ENCODE results near the gene ADAMTS10. TPM values are rescaled to one million over a fixed set of nuclear protein-coding genes. Genes with fewer than 3 reads are reported as not detected.
A peak's percentile ranks its signal among the peaks of the same experiment; 100 is the strongest.

Gene ADAMTS10
- total and polyA plus RNA-seq, 2 of the 13 experiments (the other 11 are each of a cell fraction or from before 2014, with no cell fraction given): 0.49 to 1.7 TPM

DNA sequence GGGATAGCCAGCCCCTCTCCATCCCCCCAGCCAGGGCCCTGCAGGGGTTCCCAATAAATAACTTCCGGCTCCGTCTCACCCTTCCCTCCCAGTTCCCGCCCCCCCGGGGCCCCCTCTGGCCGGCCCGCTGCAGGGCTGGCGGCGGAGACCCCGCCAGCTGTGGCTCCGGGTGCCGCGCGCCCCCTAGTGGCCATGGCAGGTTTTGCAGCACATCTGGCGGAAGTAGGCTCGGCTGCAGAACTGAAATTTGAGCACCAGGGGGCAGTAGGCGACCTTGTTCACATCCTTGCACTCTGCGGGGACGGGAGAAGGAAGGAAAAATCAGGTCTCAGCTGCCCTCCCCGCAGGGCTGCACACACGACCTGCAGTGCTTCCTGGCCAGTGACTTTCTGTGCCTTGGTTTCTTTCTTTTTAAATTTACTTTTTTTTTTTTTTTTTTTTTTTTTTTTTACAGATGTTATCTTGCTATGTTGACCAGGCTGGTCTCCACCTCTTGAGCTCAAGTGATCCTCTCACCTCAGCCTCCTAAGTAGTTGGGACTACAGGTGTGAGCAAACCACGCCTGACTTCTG is 29.7 kb downstream of the ADAMTS10 start (continued):
- TF ChIP-seq ZNF704 (CRISPR knock-in tag; IDR thresholded peaks at IDR 0.05; ENCODE audit: borderline replicate concordance) (no peak), TEAD2 (CRISPR knock-in tag; IDR thresholded peaks at IDR 0.05) (no peak), MEIS1 (CRISPR knock-in tag; IDR thresholded peaks at IDR 0.05; ENCODE audit: borderline replicate concordance) (no peak), MXD4 (CRISPR knock-in tag; IDR thresholded peaks at IDR 0.05) (0 out of 2 replicates have a peak, but pooled peaks have one; percentile 38), PCBP2 (optimal IDR thresholded peaks at IDR 0.05; ENCODE audit: low read depth, low read length, poor library complexity, severe bottlenecking) (no peak), HDAC6 (IDR thresholded peaks at IDR 0.05; ENCODE audit: low read depth, low read length) (no peak), ZNF746 (CRISPR knock-in tag; IDR thresholded peaks at IDR 0.05) (no peak), SRSF1 (optimal IDR thresholded peaks at IDR 0.05; ENCODE audit: low read depth, low read length) (no peak), ETV5 (CRISPR knock-in tag; IDR thresholded peaks at IDR 0.05; ENCODE audit: borderline replicate concordance) (peak; percentile 89), TEF (CRISPR knock-in tag; IDR thresholded peaks at IDR 0.05) (no peak), ERF (CRISPR knock-in tag; IDR thresholded peaks at IDR 0.05) (0 out of 2 replicates have a peak, but pooled peaks have one; percentile 31), HNF1A (IDR thresholded peaks at IDR 0.05; ENCODE audit: low read depth) (no peak), HNF1A (CRISPR knock-in tag; IDR thresholded peaks at IDR 0.05; ENCODE audit: borderline replicate concordance) (no peak), CSRNP2 (CRISPR knock-in tag; conservative IDR thresholded peaks at IDR 0.05; ENCODE audit: low read depth) (no peak), ZNF331 (CRISPR knock-in tag; IDR thresholded peaks at IDR 0.05) (no peak), ZBTB8A (CRISPR knock-in tag; IDR thresholded peaks at IDR 0.05; ENCODE audit: borderline replicate concordance, low read depth) (no peak), SMAD3 (CRISPR knock-in tag; IDR thresholded peaks at IDR 0.05) (peak; percentile 63; the same call in 1 of the 2 replicates), ZNF777 (CRISPR knock-in tag; IDR thresholded peaks at IDR 0.05) (no peak)
- TF ChIP-seq, protein P1, sequence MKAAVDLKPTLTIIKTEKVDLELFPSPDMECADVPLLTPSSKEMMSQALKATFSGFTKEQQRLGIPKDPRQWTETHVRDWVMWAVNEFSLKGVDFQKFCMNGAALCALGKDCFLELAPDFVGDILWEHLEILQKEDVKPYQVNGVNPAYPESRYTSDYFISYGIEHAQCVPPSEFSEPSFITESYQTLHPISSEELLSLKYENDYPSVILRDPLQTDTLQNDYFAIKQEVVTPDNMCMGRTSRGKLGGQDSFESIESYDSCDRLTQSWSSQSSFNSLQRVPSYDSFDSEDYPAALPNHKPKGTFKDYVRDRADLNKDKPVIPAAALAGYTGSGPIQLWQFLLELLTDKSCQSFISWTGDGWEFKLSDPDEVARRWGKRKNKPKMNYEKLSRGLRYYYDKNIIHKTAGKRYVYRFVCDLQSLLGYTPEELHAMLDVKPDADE (CRISPR knock-in tag; IDR thresholded peaks at IDR 0.05): no peak

Data from HepG2 (cell line).